GM12878 (cell line): Measurements from ENCODE around the gene PGGT1B. TPM values are rescaled to one million over a fixed set of nuclear protein-coding genes. Genes with fewer than 3 reads are reported as not detected.

Experiments
- ATAC-seq: fragments of 200-7000 bp; cut with Tn5 transposase; 3 replicates; pipeline ENCODE4 v1.9.1; 2020; ENCODE audit warnings: mild to moderate bottlenecking, moderate library complexity
- BruUV-seq: library from RNA; stranded (reverse); fragments of 400-500 nt; replicated peaks from 2 replicates; lab custom pipeline; 2021; lab: Mats Ljungman, UMichigan
- CTCF ChIA-PET: fragments of 300-600 bp; sonication (Branson Sonifier 250); formaldehyde crosslinking; extraction: SDS; loops from one replicate; lab custom pipeline; 2021; ENCODE audit warnings: inconsistent platforms; lab: Yijun Ruan, JAX
- POLR2A ChIA-PET: fragments of 350-600 bp; formaldehyde crosslinking; extraction: SDS; loops from one replicate; lab custom pipeline; 2021; ENCODE audit warnings: inconsistent platforms; lab: Charles Lee
- RAD21 ChIA-PET: fragments of 300-600 bp; sonication (Branson Sonifier 250); formaldehyde crosslinking; loops from one replicate; lab custom pipeline; 2023; ENCODE audit warnings: antibody characterized with exemption; ENCODE audit not compliant: unreplicated experiment; lab: Charles Lee
- SMC1A ChIA-PET: fragments of 300-600 bp; sonication (Branson Sonifier 250); formaldehyde crosslinking; loops from one replicate; lab custom pipeline; 2023; ENCODE audit not compliant: unreplicated experiment, uncharacterized antibody; lab: Charles Lee
- DNase-seq: peaks from one replicate; pipeline ENCODE4 v3.0.0-alpha.2; 2011; ENCODE audit warnings: low read depth, low spot score
- FAIRE-seq: peaks from 3 replicates; lab custom pipeline; 2011; peaks lifted over from hg19 to GRCh38; lab: Jason Lieb, UNC
- H2AFZ ChIP-seq: 2 replicates; pipeline ENCODE4 v1.6.0; 2011; ENCODE audit warnings: low read depth, low read length, control low read depth; ENCODE audit not compliant: control insufficient read depth
- H3K27ac ChIP-seq: 2 replicates; pipeline ENCODE4 v1.5.1; 2011; ENCODE audit warnings: control low read depth; ENCODE audit not compliant: control insufficient read depth, insufficient read depth
- H3K27me3 ChIP-seq, 2 experiments: replicated peaks in 1 of 2; 2 replicates each; pipeline versions ENCODE4 v1.6.0 to v1.6.1; 2011; ENCODE audit warnings: low read length in 1 of 2; ENCODE audit not compliant: control insufficient read depth in 2 of 2, insufficient read depth in 2 of 2
- H3K36me3 ChIP-seq, 2 experiments: 2 replicates each; pipeline ENCODE4 v1.5.1; 2011; ENCODE audit warnings: low read length in 1 of 2; ENCODE audit not compliant: control insufficient read depth in 2 of 2, insufficient read depth in 2 of 2
- H3K4me1 ChIP-seq: 2 replicates; pipeline ENCODE4 v1.6.1; 2011; ENCODE audit warnings: mild to moderate bottlenecking, low read length, moderate library complexity, mixed read lengths; ENCODE audit not compliant: control insufficient read depth, insufficient read depth
- H3K4me2 ChIP-seq: 2 replicates; pipeline ENCODE4 v1.6.0; 2011; ENCODE audit warnings: control low read depth; ENCODE audit not compliant: control insufficient read depth, insufficient read depth
- H3K4me3 ChIP-seq: fragments of 200-600 bp; sonication (generic); 2 replicates; pipeline ENCODE4 v1.5.1; 2016
- H3K79me2 ChIP-seq: 2 replicates; pipeline ENCODE4 v1.6.0; 2011; ENCODE audit warnings: low read length; ENCODE audit not compliant: control insufficient read depth, insufficient read depth
- H3K9ac ChIP-seq: 2 replicates; pipeline ENCODE4 v1.8.0; 2011; ENCODE audit warnings: low read length, control low read depth, mixed read lengths; ENCODE audit not compliant: control insufficient read depth, insufficient read depth
- H3K9me3 ChIP-seq: replicated peaks from 3 replicates; pipeline ENCODE4 v1.5.1; 2011; ENCODE audit warnings: mild to moderate bottlenecking, low read length; ENCODE audit not compliant: control insufficient read depth, insufficient read depth
- H4K20me1 ChIP-seq: 2 replicates; pipeline ENCODE4 v1.6.0; 2011; ENCODE audit not compliant: control insufficient read depth, insufficient read depth
- BCL3 ChIP-seq: IDR thresholded peaks from 2 replicates; pipeline ENCODE4 v1.6.1; 2011; ENCODE audit warnings: borderline replicate concordance, low read depth, mild to moderate bottlenecking, moderate library complexity, low read length; ENCODE audit not compliant: insufficient read depth, poor library complexity, severe bottlenecking
- CHD2 ChIP-seq: IDR thresholded peaks from 2 replicates; pipeline ENCODE4 v1.6.1; 2011; ENCODE audit warnings: low read depth, low read length, improper control_type of control experiment, borderline replicate concordance
- ELK1 ChIP-seq: IDR thresholded peaks from 2 replicates; pipeline ENCODE4 v1.6.1; 2012; ENCODE audit warnings: low read depth, low read length, improper control_type of control experiment
- FOXM1 ChIP-seq: IDR thresholded peaks from 2 replicates; pipeline ENCODE4 v1.6.1; 2012; ENCODE audit warnings: low read depth, mild to moderate bottlenecking, inconsistent platforms, low read length, moderate library complexity
- GABPA ChIP-seq: IDR thresholded peaks from 2 replicates; pipeline ENCODE4 v1.6.1; 2014; ENCODE audit warnings: antibody characterized with exemption, low read depth, mild to moderate bottlenecking, inconsistent platforms
- MEF2B ChIP-seq: fragments of 450-650 bp; IDR thresholded peaks from 2 replicates; pipeline ENCODE4 v1.6.1; 2018; ENCODE audit warnings: mild to moderate bottlenecking, moderate library complexity; ENCODE audit not compliant: partially characterized antibody, poor library complexity, severe bottlenecking
- MTA2 ChIP-seq: fragments of 450-650 bp; IDR thresholded peaks from 2 replicates; pipeline ENCODE4 v1.6.1; 2016; ENCODE audit warnings: low read depth, mild to moderate bottlenecking, moderate library complexity
- NBN ChIP-seq: fragments of 450-650 bp; IDR thresholded peaks from 2 replicates; pipeline ENCODE4 v1.6.1; 2016
- PBX3 ChIP-seq: IDR thresholded peaks from 2 replicates; pipeline ENCODE4 v1.6.1; 2011; ENCODE audit warnings: mild to moderate bottlenecking, low read depth, low read length, moderate library complexity; ENCODE audit not compliant: insufficient replicate concordance
- RAD21 ChIP-seq: IDR thresholded peaks from 2 replicates; pipeline ENCODE4 v1.6.1; 2011; ENCODE audit warnings: mild to moderate bottlenecking, low read depth, low read length, moderate library complexity; ENCODE audit not compliant: insufficient read depth
- SIX5 ChIP-seq: IDR thresholded peaks from 2 replicates; pipeline ENCODE4 v1.6.1; 2011; ENCODE audit warnings: mild to moderate bottlenecking, low read depth, low read length, moderate library complexity; ENCODE audit not compliant: severe bottlenecking
- SMAD1 ChIP-seq: fragments of 450-650 bp; IDR thresholded peaks from 2 replicates; pipeline ENCODE4 v1.6.1; 2018; ENCODE audit warnings: mild to moderate bottlenecking, low read depth; ENCODE audit not compliant: partially characterized antibody
- TAF1 ChIP-seq: IDR thresholded peaks from 2 replicates; pipeline ENCODE4 v1.6.1; 2011; ENCODE audit warnings: mild to moderate bottlenecking, low read depth, low read length, borderline replicate concordance
- ZBTB4 ChIP-seq: fragments of 450-650 bp; formaldehyde crosslinking; IDR thresholded peaks from 2 replicates; pipeline ENCODE4 v1.4.0; 2022; ENCODE audit warnings: mild to moderate bottlenecking, moderate library complexity
- WGBS: methylation state at CpG from one replicate; pipeline ENCODE4 v1.1.6; 2016; ENCODE audit warnings: low lambda C conversion rate; ENCODE audit not compliant: insufficient replicate concordance, insufficient coverage; ENCODE audit errors: missing lambda C conversion rate; 5-methylcytosine and 5-hydroxymethylcytosine counted together
- in situ Hi-C: fragments of 300-500 bp; cut with MboI; formaldehyde crosslinking; loops from 9 replicates; pipeline ENCODE4 v1.14.3; 2018; ENCODE audit warnings: mixed read lengths
- intact Hi-C: fragments of 100-400 bp; cut with micrococcal nuclease; formaldehyde crosslinking; loops from one replicate; pipeline ENCODE4 v1.14.2; 2022; ENCODE audit not compliant: unreplicated experiment
- polyA plus RNA-seq, 11 experiments: library from polyadenylated mRNA; depleted of rRNA in 4 of 11; unstranded in 6 of 11; stranded (reverse) in 5 of 11; fragments of >200 nt; fragmentation: Nextera tagmentation in 4 of 11; fragmentation: Illumina TruSeq in 1 of 11; extraction: Ambion mirVana in 4 of 11; extraction: Trizol in 1 of 11; gene quantifications; 1 replicate in 1 of 11; 2 replicates in 10 of 11; pipeline versions ENCODE4 v1.2.1 to v1.2.3, GENCODE V29; 2011 to 2016; ENCODE audit warnings: inconsistent platforms in 2 of 11, missing spikeins in 2 of 11, low read depth in 1 of 11
- total RNA-seq, 4 experiments: library from RNA; depleted of rRNA in 3 of 4; stranded (reverse); fragments of >200 nt in 3 of 4; fragmentation: Illumina TruSeq in 1 of 4; extraction: Trizol in 1 of 4; gene quantifications; 2 replicates each; pipeline versions ENCODE4 v1.2.1 to v1.2.3, GENCODE V29; 2013 to 2021

The PGGT1B gene
- total and polyA plus RNA-seq, 10 of the 15 experiments (the other 5 are each of a cell fraction or from before 2014, with no cell fraction given): 5.0 to 38.4 (median 13.9) TPM

- ChIA-PET SMC1A (no interaction called here), CTCF (no interaction called here), RAD21 (no interaction called here), POLR2A (no interaction called here)
- Histone ChIP-seq H3K27me3 (no peaks in the 10 kb centered on the region), H3K4me2 (no peak overlapping the region), H3K27ac (no peak overlapping the region), H2AFZ (no peak overlapping the region), H3K79me2 (no peaks in the 10 kb centered on the region), H3K4me1 (no peaks in the 10 kb centered on the region), H3K4me3 (no peak overlapping the region), H4K20me1 (no peaks in the 10 kb centered on the region), H3K36me3 (no peaks in the 10 kb centered on the region), H3K9ac (no peak overlapping the region), H3K9me3 (no peaks in the 10 kb centered on the region)
- WGBS: 91% methylated on average over 1 of the region's 1 CpG
- in situ Hi-C loops: no loop called here
- no peak for FAIRE-seq
- intact Hi-C loops: no loop called here
- no TSS peak for BruUV-seq
- no peak for ATAC-seq
- TF ChIP-seq CHD2: no peak
- TF ChIP-seq GABPA: no peak
- TF ChIP-seq PBX3: no peak
- no peak for TF ChIP-seq MEF2B
- TF ChIP-seq RAD21: no peak
- TF ChIP-seq SMAD1: no peak
- TF ChIP-seq NBN: no peak
- no peak for TF ChIP-seq ELK1
- no peak for TF ChIP-seq MTA2
- no peak for TF ChIP-seq FOXM1
- no peak for TF ChIP-seq SIX5
- TF ChIP-seq BCL3: no peak
- no peak for TF ChIP-seq ZBTB4 (CRISPR knock-in tag)
- no peak for TF ChIP-seq TAF1
- no peak for DNase-seq
Observed at GRCh38 chr5:115202952-115203351, 59.7 kb downstream of the PGGT1B start.
